HepG2 (cell line): ENCODE data around the gene EFNA4. TPM values are rescaled to one million over a fixed set of nuclear protein-coding genes. Genes with fewer than 3 reads are reported as not detected.

Experiments used
- ATAC-seq: fragments of 200-7000 bp; cut with Tn5 transposase; 3 replicates; pipeline ENCODE4 v1.9.1; 2020; ENCODE audit warnings: mild to moderate bottlenecking, moderate library complexity
- BruUV-seq: library from RNA; stranded (reverse); fragments of 400-500 nt; replicated peaks from 2 replicates; lab custom pipeline; 2021; lab: Mats Ljungman, UMichigan
- CTCF ChIA-PET: fragments of 300-600 bp; formaldehyde crosslinking; extraction: SDS; loops from one replicate; lab custom pipeline; 2021; ENCODE audit warnings: low total read pairs, inconsistent platforms, low intra/inter-chr PET ratio; lab: Yijun Ruan, JAX
- POLR2A ChIA-PET: fragments of 350-600 bp; sonication (Branson Sonifier 250); formaldehyde crosslinking; loops from one replicate; lab custom pipeline; 2020; ENCODE audit warnings: antibody characterized with exemption, inconsistent platforms; lab: Yijun Ruan, JAX
- DNase-seq: peaks from one replicate; pipeline ENCODE4 v3.0.0-alpha.2; 2015; ENCODE audit warnings: low spot score
- FAIRE-seq: peaks from 3 replicates; lab custom pipeline; 2011; peaks lifted over from hg19 to GRCh38; lab: Jason Lieb, UNC
- H2AFZ ChIP-seq: one replicate; pipeline ENCODE4 v1.6.1; 2011; ENCODE audit warnings: low read length, inconsistent platforms
- H3K27ac ChIP-seq: fragments of 300-600 bp; 3 replicates; pipeline ENCODE4 v1.8.0; 2011; ENCODE audit warnings: mixed run types, mild to moderate bottlenecking, mixed read lengths, low read length, inconsistent platforms; ENCODE audit not compliant: insufficient read depth; ENCODE audit errors: extremely low read length
- H3K27me3 ChIP-seq, 2 experiments: fragments of 200-600 bp in 1 of 2; 2 replicates in 1 of 2; 3 replicates in 1 of 2; pipeline versions ENCODE4 v1.6.0 to v1.8.0; 2011; ENCODE audit warnings: low read length in 2 of 2, mild to moderate bottlenecking in 2 of 2, moderate library complexity in 2 of 2, inconsistent platforms in 1 of 2; ENCODE audit not compliant: insufficient read depth in 2 of 2, control insufficient read depth in 1 of 2
- H3K36me3 ChIP-seq, 2 experiments: fragments of 200-600 bp in 1 of 2; replicated peaks in 1 of 2; 2 replicates in 1 of 2; 3 replicates in 1 of 2; pipeline versions ENCODE4 v1.5.1 to v1.8.0; 2011; ENCODE audit warnings: low read length in 2 of 2, inconsistent platforms in 1 of 2; ENCODE audit not compliant: insufficient read depth in 2 of 2, control insufficient read depth in 1 of 2
- H3K4me1 ChIP-seq: 2 replicates; pipeline ENCODE4 v1.5.1; 2012; ENCODE audit warnings: low read length, inconsistent platforms; ENCODE audit not compliant: insufficient read depth
- H3K4me2 ChIP-seq: 2 replicates; pipeline ENCODE4 v1.6.0; 2011; ENCODE audit warnings: low read depth, low read length, inconsistent platforms
- H3K4me3 ChIP-seq, 3 experiments: fragments of 200-600 bp in 1 of 3; sonication (generic), shearing (Covaris generic) in 1 of 3; replicated peaks in 1 of 3; 2 replicates each; pipeline ENCODE4 v1.5.1; 2011 to 2016; ENCODE audit warnings: low read length in 3 of 3, inconsistent platforms in 2 of 3, low read depth in 2 of 3, mild to moderate bottlenecking in 2 of 3, control low read depth in 1 of 3, mixed read lengths in 1 of 3; ENCODE audit not compliant: insufficient read depth in 1 of 3
- H3K79me2 ChIP-seq: one replicate; pipeline ENCODE4 v1.6.1; 2011; ENCODE audit warnings: low read length, inconsistent platforms; ENCODE audit not compliant: insufficient read depth
- H3K9ac ChIP-seq: 2 replicates; pipeline ENCODE4 v1.6.0; 2011; ENCODE audit warnings: mild to moderate bottlenecking, low read depth, low read length, inconsistent platforms; ENCODE audit not compliant: insufficient read depth
- H3K9me3 ChIP-seq: 2 replicates; pipeline ENCODE4 v1.5.1; 2012; ENCODE audit warnings: mild to moderate bottlenecking, low read length
- H4K20me1 ChIP-seq: 2 replicates; pipeline ENCODE4 v1.6.0; 2011; ENCODE audit warnings: inconsistent platforms, mild to moderate bottlenecking, low read length, moderate library complexity; ENCODE audit not compliant: insufficient read depth
- ARNT ChIP-seq: fragments of 450-650 bp; IDR thresholded peaks from 2 replicates; pipeline ENCODE4 v1.6.1; 2017
- CBX5 ChIP-seq: sonication (generic); formaldehyde crosslinking; IDR thresholded peaks from 2 replicates; pipeline ENCODE4 v1.4.0; 2020; ENCODE audit warnings: missing genetic modification reagents, borderline replicate concordance
- CCAR2 ChIP-seq: fragments of 200-400 bp; formaldehyde crosslinking; optimal IDR thresholded peaks from 2 replicates; pipeline ENCODE3; 2018; ENCODE audit warnings: low read depth, mild to moderate bottlenecking, low read length, moderate library complexity
- GLI4 ChIP-seq: sonication (generic); formaldehyde crosslinking; IDR thresholded peaks from 2 replicates; pipeline ENCODE4 v1.5.1; 2020; ENCODE audit warnings: missing genetic modification reagents, mild to moderate bottlenecking, moderate library complexity, borderline replicate concordance
- HMG20B ChIP-seq: conservative IDR thresholded peaks from 2 replicates; pipeline ENCODE4 v1.6.1; 2016; ENCODE audit warnings: missing genetic modification reagents, missing compliant biosample characterization
- HNF4A ChIP-seq: sonication (generic); formaldehyde crosslinking; IDR thresholded peaks from 2 replicates; pipeline ENCODE4 v1.4.0; 2020; ENCODE audit warnings: missing genetic modification reagents
- MAFF ChIP-seq: IDR thresholded peaks from 2 replicates; pipeline ENCODE4 v1.6.1; 2011; ENCODE audit warnings: low read depth, low read length, improper control_type of control experiment
- NR2C2 ChIP-seq: sonication (generic); formaldehyde crosslinking; IDR thresholded peaks from 2 replicates; pipeline ENCODE4 v1.4.0; 2020; ENCODE audit warnings: missing genetic modification reagents, mild to moderate bottlenecking, moderate library complexity, borderline replicate concordance
- RBM39 ChIP-seq: fragments of 200-400 bp; formaldehyde crosslinking; IDR thresholded peaks from one replicate; pipeline ENCODE4 v1.6.1; 2018; ENCODE audit warnings: antibody characterized with exemption, mild to moderate bottlenecking, low read depth, low read length; ENCODE audit not compliant: poor library complexity, severe bottlenecking
- RFX5 ChIP-seq: IDR thresholded peaks from 2 replicates; pipeline ENCODE4 v1.6.1; 2011; ENCODE audit warnings: low read depth, low read length, improper control_type of control experiment
- ZNF747 ChIP-seq: sonication (generic); formaldehyde crosslinking; IDR thresholded peaks from 2 replicates; pipeline ENCODE4 v1.8.1; 2023; ENCODE audit warnings: missing genetic modification reagents, mild to moderate bottlenecking, borderline replicate concordance
- ZNF788 ChIP-seq: sonication (generic); formaldehyde crosslinking; IDR thresholded peaks from 2 replicates; pipeline ENCODE4 v1.5.0; 2020; ENCODE audit warnings: mild to moderate bottlenecking, missing genetic modification reagents, borderline replicate concordance
- ZSCAN21 ChIP-seq: sonication (generic); formaldehyde crosslinking; IDR thresholded peaks from 2 replicates; pipeline ENCODE4 v1.8.0; 2022; ENCODE audit warnings: mild to moderate bottlenecking, missing genetic modification reagents, moderate library complexity, borderline replicate concordance
- ZSCAN25 ChIP-seq: sonication (generic); formaldehyde crosslinking; IDR thresholded peaks from 2 replicates; pipeline ENCODE4 v1.8.0; 2022; ENCODE audit warnings: mild to moderate bottlenecking, missing genetic modification reagents
- ZSCAN9 ChIP-seq: IDR thresholded peaks from 2 replicates; pipeline ENCODE4 v1.6.1; 2016; ENCODE audit warnings: borderline replicate concordance
- WGBS: methylation state at CpG from one replicate; pipeline ENCODE4 v1.1.6; 2017; ENCODE audit warnings: low lambda C conversion rate; 5-methylcytosine and 5-hydroxymethylcytosine counted together
- in situ Hi-C: cut with HindIII; loops from 2 replicates; pipeline ENCODE4 v1.10.0; 2017; ENCODE audit warnings: low pct_unique_long_range_greater_than_20kb; ENCODE audit not compliant: extremely low pct_ligation_motif_present
- intact Hi-C: fragments of 100-400 bp; cut with micrococcal nuclease; formaldehyde crosslinking; loops from one replicate; pipeline ENCODE4 v1.10.0; 2022; ENCODE audit not compliant: unreplicated experiment
- polyA plus RNA-seq, 8 experiments: library from polyadenylated mRNA; depleted of rRNA in 3 of 8; stranded (reverse) in 7 of 8; unstranded in 1 of 8; fragments of >200 nt; fragmentation: Illumina TruSeq in 4 of 8; extraction: Trizol in 4 of 8; gene quantifications; 2 replicates each; pipeline versions ENCODE4 v1.2.1 to v1.2.3, GENCODE V29; 2011 to 2016; ENCODE audit warnings: low read depth in 4 of 8, missing spikeins in 1 of 8, mixed read lengths in 1 of 8; ENCODE audit not compliant: insufficient read depth in 1 of 8
- total RNA-seq, 5 experiments: library from RNA; depleted of rRNA; stranded (reverse); fragments of >200 nt; fragmentation: Illumina TruSeq; extraction: Trizol; gene quantifications; 2 replicates each; pipeline ENCODE4 v1.2.3, GENCODE V29; 2016; ENCODE audit warnings: low read depth in 1 of 5
- TF ChIP-seq, protein P1 (sequence below): IDR thresholded peaks from 2 replicates; pipeline ENCODE4 v1.6.1; 2016; ENCODE audit warnings: low read depth, missing genetic modification reagents, missing compliant biosample characterization
- TF ChIP-seq, protein P2 (sequence below): IDR thresholded peaks from 2 replicates; pipeline ENCODE4 v1.6.1; 2016; ENCODE audit warnings: mild to moderate bottlenecking

EFNA4 gene
- total and polyA plus RNA-seq, 2 of the 13 experiments (the other 11 are each of a cell fraction or from before 2014, with no cell fraction given): 12.0 to 17.2 TPM

DNA sequence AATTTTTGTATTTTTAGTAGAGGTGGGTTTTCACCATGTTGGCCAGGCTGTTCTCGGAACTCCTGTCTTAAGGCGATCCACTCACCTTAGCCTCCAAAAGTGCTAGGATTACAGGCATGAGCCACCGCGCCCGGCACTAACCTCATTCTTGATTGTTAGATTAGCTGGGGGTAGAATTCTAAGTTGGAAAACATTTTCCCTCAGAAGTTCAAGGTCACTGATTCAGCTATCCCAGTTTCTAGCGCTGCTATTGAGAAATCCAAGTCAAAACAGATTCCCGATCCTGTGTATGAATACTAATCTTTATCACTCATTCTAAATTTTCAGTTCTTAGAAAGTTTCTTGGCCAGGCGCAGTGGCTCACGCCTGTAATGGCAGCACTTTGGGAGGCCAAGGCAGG is 39.8 kb downstream of the EFNA4 start (continued):
- TF ChIP-seq GLI4 (CRISPR knock-in tag) (no peak), NR2C2 (0 out of 2 replicates have a peak, but pooled peaks have one; percentile 19), CBX5 (no peak), RBM39 (no peak), ZSCAN21 (no peak), RFX5 (no peak)

DNA sequence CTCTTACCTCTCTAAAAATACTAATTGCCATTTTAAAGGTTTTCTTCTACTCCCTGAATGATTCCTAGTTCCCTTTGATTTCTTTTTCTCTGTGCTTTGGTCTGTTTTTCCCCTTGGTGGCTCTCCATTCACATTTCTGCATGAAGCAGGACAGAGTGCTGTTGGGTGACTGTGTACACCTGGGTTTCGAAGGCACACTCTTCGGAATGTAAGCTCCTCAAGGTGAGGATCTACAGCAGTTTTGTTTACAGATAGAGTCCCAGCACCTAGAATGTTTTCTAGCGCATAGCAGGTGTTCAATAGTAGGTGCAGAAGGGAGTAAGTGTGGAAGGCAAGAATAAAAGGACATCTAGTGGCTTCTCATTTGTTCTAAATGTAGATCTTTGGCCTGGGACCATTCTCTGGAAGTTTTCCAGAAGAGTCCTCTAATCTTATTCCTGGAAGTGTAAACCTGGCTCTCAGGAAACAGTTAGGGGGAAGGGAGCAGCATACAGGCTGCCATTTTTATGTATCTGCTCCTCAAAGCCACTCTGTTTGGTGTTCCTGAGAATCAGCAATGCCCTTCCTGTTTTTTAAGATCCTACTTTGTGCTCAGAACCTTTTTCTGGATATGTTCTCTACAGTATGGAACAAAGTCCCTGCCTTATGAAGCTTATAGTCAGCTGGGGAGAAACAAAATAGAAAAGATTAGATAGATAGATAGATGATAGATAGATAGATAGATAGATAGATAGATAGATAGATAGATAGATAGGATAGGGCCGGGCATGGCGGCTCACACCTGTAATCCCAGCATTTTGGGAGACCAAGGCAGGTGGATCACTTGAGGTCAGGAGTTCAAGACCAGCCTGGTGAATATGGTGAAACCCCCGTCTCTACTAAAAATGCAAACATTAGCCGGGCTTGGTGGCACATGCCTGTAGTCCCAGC is 41.3 kb downstream of the EFNA4 start:
- intact Hi-C loops: no loop called here
- TF ChIP-seq CCAR2: no peak
- TF ChIP-seq, protein P1, sequence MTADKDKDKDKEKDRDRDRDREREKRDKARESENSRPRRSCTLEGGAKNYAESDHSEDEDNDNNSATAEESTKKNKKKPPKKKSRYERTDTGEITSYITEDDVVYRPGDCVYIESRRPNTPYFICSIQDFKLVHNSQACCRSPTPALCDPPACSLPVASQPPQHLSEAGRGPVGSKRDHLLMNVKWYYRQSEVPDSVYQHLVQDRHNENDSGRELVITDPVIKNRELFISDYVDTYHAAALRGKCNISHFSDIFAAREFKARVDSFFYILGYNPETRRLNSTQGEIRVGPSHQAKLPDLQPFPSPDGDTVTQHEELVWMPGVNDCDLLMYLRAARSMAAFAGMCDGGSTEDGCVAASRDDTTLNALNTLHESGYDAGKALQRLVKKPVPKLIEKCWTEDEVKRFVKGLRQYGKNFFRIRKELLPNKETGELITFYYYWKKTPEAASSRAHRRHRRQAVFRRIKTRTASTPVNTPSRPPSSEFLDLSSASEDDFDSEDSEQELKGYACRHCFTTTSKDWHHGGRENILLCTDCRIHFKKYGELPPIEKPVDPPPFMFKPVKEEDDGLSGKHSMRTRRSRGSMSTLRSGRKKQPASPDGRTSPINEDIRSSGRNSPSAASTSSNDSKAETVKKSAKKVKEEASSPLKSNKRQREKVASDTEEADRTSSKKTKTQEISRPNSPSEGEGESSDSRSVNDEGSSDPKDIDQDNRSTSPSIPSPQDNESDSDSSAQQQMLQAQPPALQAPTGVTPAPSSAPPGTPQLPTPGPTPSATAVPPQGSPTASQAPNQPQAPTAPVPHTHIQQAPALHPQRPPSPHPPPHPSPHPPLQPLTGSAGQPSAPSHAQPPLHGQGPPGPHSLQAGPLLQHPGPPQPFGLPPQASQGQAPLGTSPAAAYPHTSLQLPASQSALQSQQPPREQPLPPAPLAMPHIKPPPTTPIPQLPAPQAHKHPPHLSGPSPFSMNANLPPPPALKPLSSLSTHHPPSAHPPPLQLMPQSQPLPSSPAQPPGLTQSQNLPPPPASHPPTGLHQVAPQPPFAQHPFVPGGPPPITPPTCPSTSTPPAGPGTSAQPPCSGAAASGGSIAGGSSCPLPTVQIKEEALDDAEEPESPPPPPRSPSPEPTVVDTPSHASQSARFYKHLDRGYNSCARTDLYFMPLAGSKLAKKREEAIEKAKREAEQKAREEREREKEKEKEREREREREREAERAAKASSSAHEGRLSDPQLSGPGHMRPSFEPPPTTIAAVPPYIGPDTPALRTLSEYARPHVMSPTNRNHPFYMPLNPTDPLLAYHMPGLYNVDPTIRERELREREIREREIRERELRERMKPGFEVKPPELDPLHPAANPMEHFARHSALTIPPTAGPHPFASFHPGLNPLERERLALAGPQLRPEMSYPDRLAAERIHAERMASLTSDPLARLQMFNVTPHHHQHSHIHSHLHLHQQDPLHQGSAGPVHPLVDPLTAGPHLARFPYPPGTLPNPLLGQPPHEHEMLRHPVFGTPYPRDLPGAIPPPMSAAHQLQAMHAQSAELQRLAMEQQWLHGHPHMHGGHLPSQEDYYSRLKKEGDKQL (CRISPR knock-in tag): no peak
- TF ChIP-seq HMG20B: no peak
- no peak for TF ChIP-seq HNF4A
- TF ChIP-seq, protein P2, sequence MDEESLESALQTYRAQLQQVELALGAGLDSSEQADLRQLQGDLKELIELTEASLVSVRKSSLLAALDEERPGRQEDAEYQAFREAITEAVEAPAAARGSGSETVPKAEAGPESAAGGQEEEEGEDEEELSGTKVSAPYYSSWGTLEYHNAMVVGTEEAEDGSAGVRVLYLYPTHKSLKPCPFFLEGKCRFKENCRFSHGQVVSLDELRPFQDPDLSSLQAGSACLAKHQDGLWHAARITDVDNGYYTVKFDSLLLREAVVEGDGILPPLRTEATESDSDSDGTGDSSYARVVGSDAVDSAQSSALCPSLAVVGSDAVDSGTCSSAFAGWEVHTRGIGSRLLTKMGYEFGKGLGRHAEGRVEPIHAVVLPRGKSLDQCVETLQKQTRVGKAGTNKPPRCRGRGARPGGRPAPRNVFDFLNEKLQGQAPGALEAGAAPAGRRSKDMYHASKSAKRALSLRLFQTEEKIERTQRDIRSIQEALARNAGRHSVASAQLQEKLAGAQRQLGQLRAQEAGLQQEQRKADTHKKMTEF (CRISPR knock-in tag): no peak
- no peak for TF ChIP-seq ARNT
- TF ChIP-seq MAFF: no peak
- TF ChIP-seq ZSCAN25: no peak
- no peak for TF ChIP-seq ZSCAN9 (CRISPR knock-in tag)
- no peak for TF ChIP-seq ZNF788 (CRISPR knock-in tag)
- no peak for TF ChIP-seq ZNF747 (CRISPR knock-in tag)

More for the DNA sequence above, 41.3 kb downstream of the EFNA4 start:
- no peak for DNase-seq
- BruUV-seq: no TSS peak
- Histone ChIP-seq H4K20me1 (no peaks in the 10 kb centered on the region), H2AFZ (no peak overlapping the region), H3K4me2 (peak overlapping the region; percentile 83), H3K4me1 (peaks cover 70% of the 10 kb centered on the region), H3K4me3 (no peak overlapping the region), H3K9ac (no peak overlapping the region), H3K27ac (no peak overlapping the region), H3K27me3 (no peaks in the 10 kb centered on the region), H3K36me3 (no peaks in the 10 kb centered on the region), H3K9me3 (no peaks in the 10 kb centered on the region), H3K79me2 (no peaks in the 10 kb centered on the region)
- no peak for ATAC-seq
- POLR2A ChIA-PET: interaction anchor here (2.3 to 4.7 kb wide), 2 partner anchors 13 to 23 kb away, joined by 8 to 32 read pairs; partner anchors contain the start of gene EFNA1
- CTCF ChIA-PET: no interaction called here
- 24% methylated on average over 7 of the region's 7 CpGs for WGBS
- in situ Hi-C loops: no loop called here
- FAIRE-seq: no peak
